Stimulated activated CD4-positive, alpha-beta T cell treated with anti-CD3 and anti-CD28 coated beads, Interleukin-4, amount 100 ng/mL, for 48 hours (primary cell): Measurements from ENCODE around the gene HPRT1.

Experiments used
- DNase-seq, 2 donors: peaks; one replicate each; pipeline ENCODE4 v3.0.0-alpha.2; 2020; ENCODE audit warnings: low read depth in 2 of 2

HPRT1 gene

GRCh38 chrX:134544135-134544512 is 84.2 kb downstream of the HPRT1 start:
- no peak for DNase-seq

GRCh38 chrX:134544513-134545151 is 84.7 kb downstream of the HPRT1 start:
- no peak for DNase-seq

- no peak for DNase-seq
Observed at GRCh38 chrX:134545510-134545909, 85.5 kb downstream of the HPRT1 start.

GRCh38 chrX:134546187-134546586 is 86.2 kb downstream of the HPRT1 start:
- no peak for DNase-seq

DNA sequence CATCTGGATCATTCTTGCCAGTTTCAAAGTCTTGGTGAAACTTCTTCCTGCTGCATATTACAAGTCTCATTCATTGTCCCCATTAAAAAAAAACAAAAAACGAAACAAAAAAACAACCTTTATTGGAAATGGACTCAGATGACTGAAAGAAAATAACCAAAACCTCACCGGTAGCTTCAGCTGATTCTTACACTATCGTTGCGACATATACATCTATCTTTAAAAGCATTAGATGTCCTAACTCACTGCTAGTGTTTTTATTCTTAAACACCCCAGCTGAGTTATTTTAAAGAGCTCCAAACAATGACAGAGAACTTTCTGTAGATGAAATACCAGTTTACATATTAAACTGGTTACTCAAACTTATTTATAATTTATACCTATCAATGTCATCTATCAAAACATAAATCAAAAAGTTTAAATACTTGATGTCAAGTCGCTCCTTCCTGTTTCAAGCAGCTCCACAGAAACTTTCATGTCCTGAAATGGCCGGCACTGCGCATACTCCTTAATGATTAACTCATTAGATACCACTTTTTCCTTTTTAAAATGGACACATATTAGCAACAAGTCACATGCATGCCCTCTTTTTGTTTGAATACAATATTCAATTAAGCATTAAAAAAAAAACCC is 87.2 kb downstream of the HPRT1 start:
- DNase-seq = no peak

DNA sequence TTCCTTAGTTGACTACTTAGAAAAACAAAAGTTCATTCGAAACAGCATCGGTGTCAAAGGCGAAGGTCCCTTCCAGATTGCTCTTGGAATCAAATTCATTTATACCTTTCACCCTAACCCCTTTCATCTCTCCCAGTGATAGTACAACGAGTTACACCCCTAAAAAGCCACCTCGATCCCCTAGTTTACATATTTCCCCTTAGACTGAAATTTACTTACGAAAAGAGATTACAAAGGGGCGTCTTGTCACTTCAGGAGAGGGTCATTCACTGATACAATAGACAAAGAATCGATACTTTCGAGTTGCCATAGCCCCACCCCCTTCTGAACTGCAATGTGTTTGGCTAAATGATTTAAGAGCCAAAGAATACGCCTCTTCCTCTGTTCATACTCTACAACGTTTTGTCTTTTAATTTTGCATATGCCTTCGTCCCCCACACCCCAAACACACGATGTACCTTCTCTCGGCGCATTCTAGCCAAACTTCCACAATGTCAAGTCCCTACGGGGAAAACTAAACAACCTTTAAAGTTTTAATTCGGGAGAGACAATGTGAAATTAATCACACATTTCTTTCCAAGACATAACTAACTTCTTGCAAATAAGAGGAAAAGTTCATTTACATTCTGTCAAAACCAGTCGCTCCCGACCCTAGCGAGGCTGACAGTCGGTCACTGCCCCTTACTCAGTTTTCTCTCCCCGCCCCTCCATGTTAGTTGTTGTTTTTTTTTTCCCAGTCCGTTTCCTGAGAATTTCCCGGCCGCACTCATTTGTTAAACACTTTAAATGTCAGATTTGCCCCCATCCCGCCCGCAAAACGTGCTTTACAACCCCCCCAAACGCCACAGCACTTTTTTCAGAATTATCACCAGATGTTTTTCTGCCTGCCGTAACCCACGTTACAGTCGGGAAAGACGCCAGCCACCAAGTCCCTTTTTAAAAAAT is 88.6 kb downstream of the HPRT1 start:
- DNase-seq = no peak
